Measurements from ENCODE around the gene GJB3. TPM values are rescaled to one million over a fixed set of nuclear protein-coding genes. Genes with fewer than 3 reads are reported as not detected.

Gene GJB3
- total RNA-seq, 1 experiment from 2014 or later, result 0.52 TPM

- Mint-ChIP-seq H3K9me3 (ENCODE audit: unreplicated experiment) (no peaks in the 10 kb centered on the region), H3K4me1 (ENCODE audit: low read depth, unreplicated experiment) (no peaks in the 10 kb centered on the region), H3K4me3 (ENCODE audit: unreplicated experiment) (no peak overlapping the region), H3K27ac (ENCODE audit: unreplicated experiment) (no peak overlapping the region), H3K27me3 (ENCODE audit: insufficient read depth, unreplicated experiment) (no peaks in the 10 kb centered on the region), H3K36me3 (ENCODE audit: insufficient read depth, unreplicated experiment) (no peaks in the 10 kb centered on the region)
- CTCF ChIA-PET, result no interaction called here
- H3K4me3 ChIP-seq (ENCODE audit: low read depth, low read length), result no peak overlapping the region
- no peak for DNase-seq
- intact Hi-C loops (cut with micrococcal nuclease; ENCODE audit: unreplicated experiment), result no loop called here
- H3K9me3 ChIP-seq, result no peaks in the 10 kb centered on the region
- no peak for TF ChIP-seq CTCF (IDR thresholded peaks at IDR 0.05; ENCODE audit: insufficient read depth in 1 of 2, low read depth in 1 of 2, low read length in 1 of 2, severe bottlenecking in 1 of 2, unreplicated experiment in 1 of 2)
- H3K4me1 ChIP-seq, result no peaks in the 10 kb centered on the region
- H3K27me3 ChIP-seq (replicated peaks; ENCODE audit: control insufficient read depth, insufficient read depth, low read length), result no peaks in the 10 kb centered on the region
- POLR2A ChIA-PET, result no interaction called here
- no TSS peak for BruUV-seq (replicated peaks)
- no peaks in the 10 kb centered on the region for H3K36me3 ChIP-seq (ENCODE audit: control insufficient read depth, insufficient read depth, low read length)
Observed at GRCh38 chr1:34828611-34829010, 47.6 kb downstream of the GJB3 start.

DNA sequence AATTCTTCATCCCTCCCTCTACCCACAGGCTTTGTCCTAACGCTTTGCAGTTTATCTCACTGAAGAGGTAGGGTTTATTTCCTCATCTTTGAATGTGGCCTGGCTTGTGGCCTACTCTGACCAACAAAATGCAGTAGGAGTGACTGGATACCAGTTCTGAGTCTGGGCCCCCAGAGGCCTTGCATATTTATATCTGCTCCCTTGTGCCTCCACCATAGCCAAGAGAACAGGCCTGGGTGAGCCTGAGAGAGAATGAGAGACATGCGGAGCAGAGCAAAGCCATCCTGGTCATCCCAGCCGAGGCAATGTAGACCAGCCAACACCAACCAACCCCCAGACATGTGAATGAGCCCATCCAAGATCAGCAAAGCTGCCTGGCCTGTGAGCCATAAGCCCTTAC lies 48.2 kb downstream of the GJB3 start:
- Mint-ChIP-seq H3K27me3 (ENCODE audit: insufficient read depth, unreplicated experiment) (no peaks in the 10 kb centered on the region), H3K27ac (ENCODE audit: unreplicated experiment) (no peak overlapping the region), H3K9me3 (ENCODE audit: unreplicated experiment) (no peaks in the 10 kb centered on the region), H3K4me1 (ENCODE audit: low read depth, unreplicated experiment) (no peaks in the 10 kb centered on the region), H3K4me3 (ENCODE audit: unreplicated experiment) (no peak overlapping the region), H3K36me3 (ENCODE audit: insufficient read depth, unreplicated experiment) (no peaks in the 10 kb centered on the region)
- no TSS peak for BruUV-seq (replicated peaks)
- no peaks in the 10 kb centered on the region for H3K36me3 ChIP-seq (ENCODE audit: control insufficient read depth, insufficient read depth, low read length)
- H3K9me3 ChIP-seq, result no peaks in the 10 kb centered on the region
- CTCF ChIA-PET, result no interaction called here
- intact Hi-C loops (cut with micrococcal nuclease; ENCODE audit: unreplicated experiment), result no loop called here
- no peak for TF ChIP-seq CTCF (IDR thresholded peaks at IDR 0.05; ENCODE audit: insufficient read depth in 1 of 2, low read depth in 1 of 2, low read length in 1 of 2, severe bottlenecking in 1 of 2, unreplicated experiment in 1 of 2)
- DNase-seq, result no peak
- H3K4me1 ChIP-seq, result no peaks in the 10 kb centered on the region
- POLR2A ChIA-PET, result no interaction called here
- no peak overlapping the region for H3K4me3 ChIP-seq (ENCODE audit: low read depth, low read length)
- H3K27me3 ChIP-seq (replicated peaks; ENCODE audit: control insufficient read depth, insufficient read depth, low read length), result no peaks in the 10 kb centered on the region

DNA sequence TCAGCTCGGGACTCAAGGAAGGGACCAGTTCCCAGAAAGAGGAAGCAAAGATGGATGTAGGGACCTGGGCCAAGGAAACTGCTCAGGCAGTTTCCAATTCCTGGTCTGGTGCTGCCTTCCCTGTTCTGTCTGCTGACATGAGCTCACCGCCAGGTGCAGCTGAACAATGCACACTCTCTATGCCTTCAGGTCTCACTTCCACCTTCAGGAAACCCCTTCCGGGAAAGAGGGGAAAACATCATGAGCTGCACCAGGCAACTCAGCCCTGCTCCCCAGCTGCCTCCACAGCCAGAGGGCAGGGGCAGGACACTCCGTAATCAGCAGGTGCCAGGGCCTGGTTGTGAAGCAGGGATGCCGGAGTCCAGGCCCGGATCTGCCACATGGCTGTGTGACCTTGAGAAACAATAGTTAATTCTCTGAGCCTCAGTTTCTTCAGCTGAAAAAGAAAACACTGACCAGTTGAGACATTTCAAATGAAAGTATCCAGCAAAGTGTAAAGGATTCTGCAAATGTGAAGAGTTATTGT lies 50.8 kb downstream of the GJB3 start:
- Histone ChIP-seq H3K27me3 (replicated peaks; ENCODE audit: control insufficient read depth, insufficient read depth, low read length) (no peaks in the 10 kb centered on the region), H3K36me3 (ENCODE audit: control insufficient read depth, insufficient read depth, low read length) (no peaks in the 10 kb centered on the region), H3K4me1 (no peaks in the 10 kb centered on the region), H3K4me3 (ENCODE audit: low read depth, low read length) (no peak overlapping the region), H3K9me3 (no peaks in the 10 kb centered on the region)
- DNase-seq, result no peak
- Mint-ChIP-seq H3K9me3 (ENCODE audit: unreplicated experiment) (no peaks in the 10 kb centered on the region), H3K36me3 (ENCODE audit: insufficient read depth, unreplicated experiment) (no peaks in the 10 kb centered on the region), H3K27me3 (ENCODE audit: insufficient read depth, unreplicated experiment) (no peaks in the 10 kb centered on the region), H3K4me1 (ENCODE audit: low read depth, unreplicated experiment) (no peaks in the 10 kb centered on the region), H3K4me3 (ENCODE audit: unreplicated experiment) (no peak overlapping the region), H3K27ac (ENCODE audit: unreplicated experiment) (no peak overlapping the region)
- CTCF ChIA-PET, result no interaction called here
- TF ChIP-seq CTCF (IDR thresholded peaks at IDR 0.05; ENCODE audit: insufficient read depth in 1 of 2, low read depth in 1 of 2, low read length in 1 of 2, severe bottlenecking in 1 of 2, unreplicated experiment in 1 of 2), result no peak
- no TSS peak for BruUV-seq (replicated peaks)
- intact Hi-C loops (cut with micrococcal nuclease; ENCODE audit: unreplicated experiment), result no loop called here
- POLR2A ChIA-PET, result no interaction called here
